HepG2 (cell line): ENCODE data around the gene SLC15A5. TPM values are rescaled to one million over a fixed set of nuclear protein-coding genes. Genes with fewer than 3 reads are reported as not detected.

ENCODE experiments used
- ATAC-seq: fragments of 200-7000 bp; cut with Tn5 transposase; 3 replicates; pipeline ENCODE4 v1.9.1; 2020; ENCODE audit warnings: mild to moderate bottlenecking, moderate library complexity
- BruUV-seq: library from RNA; stranded (reverse); fragments of 400-500 nt; replicated peaks from 2 replicates; lab custom pipeline; 2021; lab: Mats Ljungman, UMichigan
- CTCF ChIA-PET: fragments of 300-600 bp; formaldehyde crosslinking; extraction: SDS; loops from one replicate; lab custom pipeline; 2021; ENCODE audit warnings: low total read pairs, inconsistent platforms, low intra/inter-chr PET ratio; lab: Yijun Ruan, JAX
- POLR2A ChIA-PET: fragments of 350-600 bp; sonication (Branson Sonifier 250); formaldehyde crosslinking; loops from one replicate; lab custom pipeline; 2020; ENCODE audit warnings: antibody characterized with exemption, inconsistent platforms; lab: Yijun Ruan, JAX
- DNase-seq: peaks from one replicate; pipeline ENCODE4 v3.0.0-alpha.2; 2015; ENCODE audit warnings: low spot score
- FAIRE-seq: peaks from 3 replicates; lab custom pipeline; 2011; peaks lifted over from hg19 to GRCh38; lab: Jason Lieb, UNC
- H2AFZ ChIP-seq: one replicate; pipeline ENCODE4 v1.6.1; 2011; ENCODE audit warnings: low read length, inconsistent platforms
- H3K27ac ChIP-seq: fragments of 300-600 bp; 3 replicates; pipeline ENCODE4 v1.8.0; 2011; ENCODE audit warnings: mixed run types, mild to moderate bottlenecking, mixed read lengths, low read length, inconsistent platforms; ENCODE audit not compliant: insufficient read depth; ENCODE audit errors: extremely low read length
- H3K27me3 ChIP-seq, 2 experiments: fragments of 200-600 bp in 1 of 2; 2 replicates in 1 of 2; 3 replicates in 1 of 2; pipeline versions ENCODE4 v1.6.0 to v1.8.0; 2011; ENCODE audit warnings: low read length in 2 of 2, mild to moderate bottlenecking in 2 of 2, moderate library complexity in 2 of 2, inconsistent platforms in 1 of 2; ENCODE audit not compliant: insufficient read depth in 2 of 2, control insufficient read depth in 1 of 2
- H3K36me3 ChIP-seq, 2 experiments: fragments of 200-600 bp in 1 of 2; replicated peaks in 1 of 2; 2 replicates in 1 of 2; 3 replicates in 1 of 2; pipeline versions ENCODE4 v1.5.1 to v1.8.0; 2011; ENCODE audit warnings: low read length in 2 of 2, inconsistent platforms in 1 of 2; ENCODE audit not compliant: insufficient read depth in 2 of 2, control insufficient read depth in 1 of 2
- H3K4me1 ChIP-seq: 2 replicates; pipeline ENCODE4 v1.5.1; 2012; ENCODE audit warnings: low read length, inconsistent platforms; ENCODE audit not compliant: insufficient read depth
- H3K4me2 ChIP-seq: 2 replicates; pipeline ENCODE4 v1.6.0; 2011; ENCODE audit warnings: low read depth, low read length, inconsistent platforms
- H3K4me3 ChIP-seq, 3 experiments: fragments of 200-600 bp in 1 of 3; sonication (generic), shearing (Covaris generic) in 1 of 3; replicated peaks in 1 of 3; 2 replicates each; pipeline ENCODE4 v1.5.1; 2011 to 2016; ENCODE audit warnings: low read length in 3 of 3, inconsistent platforms in 2 of 3, low read depth in 2 of 3, mild to moderate bottlenecking in 2 of 3, control low read depth in 1 of 3, mixed read lengths in 1 of 3; ENCODE audit not compliant: insufficient read depth in 1 of 3
- H3K79me2 ChIP-seq: one replicate; pipeline ENCODE4 v1.6.1; 2011; ENCODE audit warnings: low read length, inconsistent platforms; ENCODE audit not compliant: insufficient read depth
- H3K9ac ChIP-seq: 2 replicates; pipeline ENCODE4 v1.6.0; 2011; ENCODE audit warnings: mild to moderate bottlenecking, low read depth, low read length, inconsistent platforms; ENCODE audit not compliant: insufficient read depth
- H3K9me3 ChIP-seq: 2 replicates; pipeline ENCODE4 v1.5.1; 2012; ENCODE audit warnings: mild to moderate bottlenecking, low read length
- H4K20me1 ChIP-seq: 2 replicates; pipeline ENCODE4 v1.6.0; 2011; ENCODE audit warnings: inconsistent platforms, mild to moderate bottlenecking, low read length, moderate library complexity; ENCODE audit not compliant: insufficient read depth
- HIVEP1 ChIP-seq: sonication (generic); formaldehyde crosslinking; IDR thresholded peaks from 2 replicates; pipeline ENCODE4 v1.4.0; 2020; ENCODE audit warnings: mild to moderate bottlenecking, missing genetic modification reagents
- SMAD9 ChIP-seq: sonication (generic); formaldehyde crosslinking; IDR thresholded peaks from 2 replicates; pipeline ENCODE4 v1.5.1; 2020; ENCODE audit warnings: mild to moderate bottlenecking, missing genetic modification reagents
- WGBS: methylation state at CpG from one replicate; pipeline ENCODE4 v1.1.6; 2017; ENCODE audit warnings: low lambda C conversion rate; 5-methylcytosine and 5-hydroxymethylcytosine counted together
- in situ Hi-C: cut with HindIII; loops from 2 replicates; pipeline ENCODE4 v1.10.0; 2017; ENCODE audit warnings: low pct_unique_long_range_greater_than_20kb; ENCODE audit not compliant: extremely low pct_ligation_motif_present
- intact Hi-C: fragments of 100-400 bp; cut with micrococcal nuclease; formaldehyde crosslinking; loops from one replicate; pipeline ENCODE4 v1.10.0; 2022; ENCODE audit not compliant: unreplicated experiment
- polyA plus RNA-seq, 8 experiments: library from polyadenylated mRNA; depleted of rRNA in 3 of 8; stranded (reverse) in 7 of 8; unstranded in 1 of 8; fragments of >200 nt; fragmentation: Illumina TruSeq in 4 of 8; extraction: Trizol in 4 of 8; gene quantifications; 2 replicates each; pipeline versions ENCODE4 v1.2.1 to v1.2.3, GENCODE V29; 2011 to 2016; ENCODE audit warnings: low read depth in 4 of 8, missing spikeins in 1 of 8, mixed read lengths in 1 of 8; ENCODE audit not compliant: insufficient read depth in 1 of 8
- total RNA-seq, 5 experiments: library from RNA; depleted of rRNA; stranded (reverse); fragments of >200 nt; fragmentation: Illumina TruSeq; extraction: Trizol; gene quantifications; 2 replicates each; pipeline ENCODE4 v1.2.3, GENCODE V29; 2016; ENCODE audit warnings: low read depth in 1 of 5
- TF ChIP-seq, protein P1 (sequence below): sonication (generic); formaldehyde crosslinking; IDR thresholded peaks from 2 replicates; pipeline ENCODE4 v1.5.0; 2020; ENCODE audit warnings: mild to moderate bottlenecking, missing genetic modification reagents, borderline replicate concordance

Gene SLC15A5
- total and polyA plus RNA-seq, 2 of the 13 experiments (the other 11 are each of a cell fraction or from before 2014, with no cell fraction given) = not detected

- TF ChIP-seq, protein P1, sequence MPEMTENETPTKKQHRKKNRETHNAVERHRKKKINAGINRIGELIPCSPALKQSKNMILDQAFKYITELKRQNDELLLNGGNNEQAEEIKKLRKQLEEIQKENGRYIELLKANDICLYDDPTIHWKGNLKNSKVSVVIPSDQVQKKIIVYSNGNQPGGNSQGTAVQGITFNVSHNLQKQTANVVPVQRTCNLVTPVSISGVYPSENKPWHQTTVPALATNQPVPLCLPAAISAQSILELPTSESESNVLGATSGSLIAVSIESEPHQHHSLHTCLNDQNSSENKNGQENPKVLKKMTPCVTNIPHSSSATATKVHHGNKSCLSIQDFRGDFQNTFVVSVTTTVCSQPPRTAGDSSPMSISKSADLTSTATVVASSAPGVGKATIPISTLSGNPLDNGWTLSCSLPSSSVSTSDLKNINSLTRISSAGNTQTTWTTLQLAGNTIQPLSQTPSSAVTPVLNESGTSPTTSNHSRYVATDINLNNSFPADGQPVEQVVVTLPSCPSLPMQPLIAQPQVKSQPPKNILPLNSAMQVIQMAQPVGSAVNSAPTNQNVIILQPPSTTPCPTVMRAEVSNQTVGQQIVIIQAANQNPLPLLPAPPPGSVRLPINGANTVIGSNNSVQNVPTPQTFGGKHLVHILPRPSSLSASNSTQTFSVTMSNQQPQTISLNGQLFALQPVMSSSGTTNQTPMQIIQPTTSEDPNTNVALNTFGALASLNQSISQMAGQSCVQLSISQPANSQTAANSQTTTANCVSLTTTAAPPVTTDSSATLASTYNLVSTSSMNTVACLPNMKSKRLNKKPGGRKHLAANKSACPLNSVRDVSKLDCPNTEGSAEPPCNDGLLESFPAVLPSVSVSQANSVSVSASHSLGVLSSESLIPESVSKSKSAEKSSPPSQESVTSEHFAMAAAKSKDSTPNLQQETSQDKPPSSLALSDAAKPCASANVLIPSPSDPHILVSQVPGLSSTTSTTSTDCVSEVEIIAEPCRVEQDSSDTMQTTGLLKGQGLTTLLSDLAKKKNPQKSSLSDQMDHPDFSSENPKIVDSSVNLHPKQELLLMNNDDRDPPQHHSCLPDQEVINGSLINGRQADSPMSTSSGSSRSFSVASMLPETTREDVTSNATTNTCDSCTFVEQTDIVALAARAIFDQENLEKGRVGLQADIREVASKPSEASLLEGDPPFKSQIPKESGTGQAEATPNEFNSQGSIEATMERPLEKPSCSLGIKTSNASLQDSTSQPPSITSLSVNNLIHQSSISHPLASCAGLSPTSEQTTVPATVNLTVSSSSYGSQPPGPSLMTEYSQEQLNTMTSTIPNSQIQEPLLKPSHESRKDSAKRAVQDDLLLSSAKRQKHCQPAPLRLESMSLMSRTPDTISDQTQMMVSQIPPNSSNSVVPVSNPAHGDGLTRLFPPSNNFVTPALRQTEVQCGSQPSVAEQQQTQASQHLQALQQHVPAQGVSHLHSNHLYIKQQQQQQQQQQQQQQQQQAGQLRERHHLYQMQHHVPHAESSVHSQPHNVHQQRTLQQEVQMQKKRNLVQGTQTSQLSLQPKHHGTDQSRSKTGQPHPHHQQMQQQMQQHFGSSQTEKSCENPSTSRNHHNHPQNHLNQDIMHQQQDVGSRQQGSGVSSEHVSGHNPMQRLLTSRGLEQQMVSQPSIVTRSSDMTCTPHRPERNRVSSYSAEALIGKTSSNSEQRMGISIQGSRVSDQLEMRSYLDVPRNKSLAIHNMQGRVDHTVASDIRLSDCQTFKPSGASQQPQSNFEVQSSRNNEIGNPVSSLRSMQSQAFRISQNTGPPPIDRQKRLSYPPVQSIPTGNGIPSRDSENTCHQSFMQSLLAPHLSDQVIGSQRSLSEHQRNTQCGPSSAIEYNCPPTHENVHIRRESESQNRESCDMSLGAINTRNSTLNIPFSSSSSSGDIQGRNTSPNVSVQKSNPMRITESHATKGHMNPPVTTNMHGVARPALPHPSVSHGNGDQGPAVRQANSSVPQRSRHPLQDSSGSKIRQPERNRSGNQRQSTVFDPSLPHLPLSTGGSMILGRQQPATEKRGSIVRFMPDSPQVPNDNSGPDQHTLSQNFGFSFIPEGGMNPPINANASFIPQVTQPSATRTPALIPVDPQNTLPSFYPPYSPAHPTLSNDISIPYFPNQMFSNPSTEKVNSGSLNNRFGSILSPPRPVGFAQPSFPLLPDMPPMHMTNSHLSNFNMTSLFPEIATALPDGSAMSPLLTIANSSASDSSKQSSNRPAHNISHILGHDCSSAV (CRISPR knock-in tag) = no peak
- no peak for TF ChIP-seq SMAD9
These were observed 3.7 kb upstream of the SLC15A5 start (continued) for GRCh38 chr12:16281157-16281556.

GRCh38 chr12:16272222-16272621, 5.3 kb downstream of the SLC15A5 start:
- H3K9me3 ChIP-seq = no peaks in the 10 kb centered on the region
- no peak overlapping the region for H3K9ac ChIP-seq
- H3K4me3 ChIP-seq = no peak overlapping the region
- no peaks in the 10 kb centered on the region for H4K20me1 ChIP-seq
- no peaks in the 10 kb centered on the region for H3K36me3 ChIP-seq
- DNase-seq (no peak), ATAC-seq (no peak), FAIRE-seq (no peak)
- no peak overlapping the region for H2AFZ ChIP-seq
- WGBS = 22% methylated on average over 3 of the region's 3 CpGs
- no peak overlapping the region for H3K4me2 ChIP-seq
- in situ Hi-C loops = no loop called here
- BruUV-seq = no TSS peak
- no peaks in the 10 kb centered on the region for H3K4me1 ChIP-seq
- ChIA-PET CTCF (no interaction called here), POLR2A (no interaction called here)
- intact Hi-C loops = no loop called here
- H3K27ac ChIP-seq = no peak overlapping the region
- no peak for TF ChIP-seq HIVEP1
- H3K27me3 ChIP-seq = no peaks in the 10 kb centered on the region; a peak in 1 of 5 replicates
- H3K79me2 ChIP-seq = no peaks in the 10 kb centered on the region
